Fibroblast of lung (primary cell): ENCODE data around the gene CD226.

ENCODE experiments used
- CTCF ChIP-seq, 2 donors: IDR thresholded peaks in 1 of 2; conservative IDR thresholded peaks in 1 of 2; 1 replicate in 1 of 2; 2 replicates in 1 of 2; pipeline ENCODE4 v1.5.1; 2011 to 2012; ENCODE audit warnings: low read length in 2 of 2, control low read depth in 1 of 2, inconsistent platforms in 1 of 2, low read depth in 1 of 2, mild to moderate bottlenecking in 1 of 2
- EZH2 ChIP-seq: IDR thresholded peaks from 2 replicates; pipeline ENCODE4 v1.5.1; 2012; ENCODE audit warnings: low read length, control low read depth, mild to moderate bottlenecking; ENCODE audit errors: missing control alignments

- TF ChIP-seq CTCF (conservative IDR thresholded peaks at IDR 0.05 in 1 of 2, IDR thresholded peaks at IDR 0.05 in 1 of 2; ENCODE audit: low read depth in 1 of 2, low read length in 2 of 2) (no peak), EZH2 (no peak)
These were observed 69.3 kb downstream of the CD226 start for GRCh38 chr18:69878213-69878933.
